T-cell (primary cell): Measurements from ENCODE around the gene CNTN5. TPM values are rescaled to one million over a fixed set of nuclear protein-coding genes. Genes with fewer than 3 reads are reported as not detected.
"Not testable (repeated sequence)": the region's sequence is repeated elsewhere in the genome, so short reads cannot be mapped to it uniquely, and the experiment has no call there.

Experiments
- ATAC-seq, 4 experiments: fragments of 200-7000 bp in 3 of 4; fragments of 150-1000 bp in 1 of 4; cut with Tn5 transposase; replicated peaks in 1 of 4; 1 replicate in 3 of 4; 2 replicates in 1 of 4; pipeline ENCODE4 v1.10.0; 2021; ENCODE audit warnings: moderate library complexity in 3 of 4, mild to moderate bottlenecking in 2 of 4, moderate number of reproducible peaks in 1 of 4
- CTCF ChIA-PET, 2 donors: fragments of 300-600 bp; sonication (Branson Sonifier 250); formaldehyde crosslinking; loops; one replicate each; lab custom pipeline; 2022; ENCODE audit warnings: antibody characterized with exemption in 2 of 2; lab: Charles Lee
- POLR2A ChIA-PET, 2 donors: fragments of 300-600 bp; sonication (Branson Sonifier 250); formaldehyde crosslinking; loops; one replicate each; lab custom pipeline; 2022; ENCODE audit warnings: antibody characterized with exemption in 2 of 2; lab: Charles Lee
- DNase-seq, 35 experiments: peaks; one replicate each; pipeline versions ENCODE4 v3.0.0 to v3.0.0-alpha.2; 2013 to 2023
- H3K27ac ChIP-seq: one replicate; pipeline ENCODE4 v1.5.1; 2013; ENCODE audit warnings: low read length
- H3K27me3 ChIP-seq, 2 experiments: replicated peaks in 1 of 2; 1 replicate in 1 of 2; 2 replicates in 1 of 2; pipeline versions ENCODE4 v1.6.1 to v1.7.0; 2013; ENCODE audit warnings: low read length in 1 of 2, mixed read lengths in 1 of 2; ENCODE audit not compliant: control insufficient read depth in 2 of 2, insufficient read depth in 2 of 2; ENCODE audit errors: extremely low read depth in 1 of 2
- H3K36me3 ChIP-seq, 2 donors: 1 replicate in 1 of 2; 2 replicates in 1 of 2; pipeline versions ENCODE4 v1.6.1 to v1.7.0; 2013; ENCODE audit warnings: low read length in 1 of 2; ENCODE audit not compliant: control insufficient read depth in 2 of 2, insufficient read depth in 1 of 2; ENCODE audit errors: extremely low read depth in 1 of 2
- H3K4me1 ChIP-seq, 2 experiments: 1 replicate in 1 of 2; 2 replicates in 1 of 2; pipeline versions ENCODE4 v1.6.1 to v1.7.0; 2013; ENCODE audit warnings: low read length in 2 of 2, mixed read lengths in 1 of 2; ENCODE audit not compliant: insufficient read depth in 2 of 2, control insufficient read depth in 1 of 2; ENCODE audit errors: extremely low read depth in 1 of 2
- H3K4me3 ChIP-seq, 2 donors: 1 replicate in 1 of 2; 2 replicates in 1 of 2; pipeline versions ENCODE4 v1.5.1 to v1.7.0; 2013; ENCODE audit warnings: mild to moderate bottlenecking in 2 of 2, low read length in 1 of 2, moderate library complexity in 1 of 2; ENCODE audit not compliant: control insufficient read depth in 1 of 2; ENCODE audit errors: extremely low read depth in 1 of 2
- H3K9me3 ChIP-seq: 2 replicates; pipeline ENCODE4 v1.7.0; 2013
- H3K27ac Mint-ChIP-seq, 2 donors: one replicate each; pipeline ENCODE4 v1.8.0; 2020 to 2021; ENCODE audit warnings: mild to moderate bottlenecking in 2 of 2, mixed read lengths in 2 of 2
- H3K27me3 Mint-ChIP-seq, 2 donors: one replicate each; pipeline ENCODE4 v1.8.0; 2021 to 2022; ENCODE audit warnings: mixed read lengths in 2 of 2
- H3K36me3 Mint-ChIP-seq: one replicate; pipeline ENCODE4 v1.8.0; 2021; ENCODE audit warnings: mixed read lengths
- H3K4me1 Mint-ChIP-seq, 3 donors: one replicate each; pipeline ENCODE4 v1.8.0; 2020 to 2022; ENCODE audit warnings: mixed read lengths in 3 of 3, mild to moderate bottlenecking in 1 of 3
- H3K4me3 Mint-ChIP-seq, 3 donors: one replicate each; pipeline ENCODE4 v1.8.0; 2020 to 2022; ENCODE audit warnings: mild to moderate bottlenecking in 3 of 3, mixed read lengths in 3 of 3, moderate library complexity in 3 of 3
- H3K9me3 Mint-ChIP-seq, 3 donors: one replicate each; pipeline ENCODE4 v1.8.0; 2020 to 2022; ENCODE audit warnings: mixed read lengths in 3 of 3
- WGBS: methylation state at CpG from one replicate; pipeline ENCODE4 v1.1.5; 2013; ENCODE audit warnings: missing lambda C conversion rate; ENCODE audit not compliant: insufficient coverage; 5-methylcytosine and 5-hydroxymethylcytosine counted together
- total RNA-seq, 35 experiments: library from RNA in 6 of 35; stranded (reverse) in 6 of 35; fragments of 120-200 nt in 1 of 35; gene quantifications; one replicate each; pipeline versions ENCODE4 v1.2.1 to v1.2.4 and lab custom pipeline; 2013 to 2026

CNTN5 gene
- total RNA-seq, 5 donors from 2014 or later (not counting 1 experiment from before 2014, with no cell fraction given) = not detected

- POLR2A ChIA-PET = no interaction called here
- Mint-ChIP-seq H3K4me1 (no peaks in the 10 kb centered on the region), H3K36me3 (no peaks in the 10 kb centered on the region), H3K27ac (no peak overlapping the region), H3K4me3 (no peak overlapping the region), H3K27me3 (no peaks in the 10 kb centered on the region), H3K9me3 (peaks cover 0 to 17% (median 13%) of the 10 kb centered on the region in 3 donors)
- Histone ChIP-seq H3K4me3 (no peak overlapping the region), H3K36me3 (no peaks in the 10 kb centered on the region), H3K4me1 (no peaks in the 10 kb centered on the region), H3K27ac (no peak overlapping the region), H3K27me3 (no peaks in the 10 kb centered on the region), H3K9me3 (no peaks in the 10 kb centered on the region)
- no peak for DNase-seq
- 73% methylated on average over 2 of the region's 2 CpGs for WGBS
- ATAC-seq = no peak
- CTCF ChIA-PET = no interaction called here
Measured at GRCh38 chr11:99275521-99275920, 254.8 kb downstream of the CNTN5 start.

GRCh38 chr11:99277281-99277680, 256.5 kb downstream of the CNTN5 start:
- Histone ChIP-seq H3K4me3 (no peak overlapping the region), H3K4me1 (no peaks in the 10 kb centered on the region), H3K27me3 (no peaks in the 10 kb centered on the region), H3K36me3 (no peaks in the 10 kb centered on the region), H3K27ac (no peak overlapping the region), H3K9me3 (no peaks in the 10 kb centered on the region)
- POLR2A ChIA-PET = no interaction called here
- whole genome bisulfite sequencing = no CpG with 5 or more reads among the region's 1 CpG
- DNase-seq (no peak), ATAC-seq (no peak)
- H3K36me3 Mint-ChIP-seq = no peaks in the 10 kb centered on the region
- peaks cover 2 to 22% (median 20%) of the 10 kb centered on the region in 3 donors for H3K9me3 Mint-ChIP-seq
- no peak overlapping the region for H3K4me3 Mint-ChIP-seq
- H3K27ac Mint-ChIP-seq = no peak overlapping the region
- H3K4me1 Mint-ChIP-seq = no peaks in the 10 kb centered on the region
- CTCF ChIA-PET = no interaction called here
- H3K27me3 Mint-ChIP-seq = no peaks in the 10 kb centered on the region

- POLR2A ChIA-PET = no interaction called here
- H3K36me3 ChIP-seq = no peaks in the 10 kb centered on the region
- no peaks in the 10 kb centered on the region for H3K27me3 ChIP-seq
- no peaks in the 10 kb centered on the region for H3K9me3 ChIP-seq
- no peaks in the 10 kb centered on the region for H3K36me3 Mint-ChIP-seq
- ATAC-seq = no peak
- CTCF ChIA-PET = no interaction called here
- H3K9me3 Mint-ChIP-seq = peaks cover 9 to 25% (median 24%) of the 10 kb centered on the region in 3 donors
- no peaks in the 10 kb centered on the region for H3K27me3 Mint-ChIP-seq
- DNase-seq = no peak
- no peaks in the 10 kb centered on the region for H3K4me1 ChIP-seq
- H3K4me1 Mint-ChIP-seq = no peaks in the 10 kb centered on the region
- no peak overlapping the region for H3K27ac ChIP-seq
- no peak overlapping the region for H3K27ac Mint-ChIP-seq
- no peak overlapping the region for H3K4me3 ChIP-seq
- H3K4me3 Mint-ChIP-seq = no peak overlapping the region
Measured at GRCh38 chr11:99279266-99279665, 258.5 kb downstream of the CNTN5 start.

GRCh38 chr11:99281331-99281730, 260.6 kb downstream of the CNTN5 start:
- peaks cover 9 to 30% (median 27%) of the 10 kb centered on the region in 3 donors for H3K9me3 Mint-ChIP-seq
- DNase-seq (no peak), ATAC-seq (no peak)
- H3K4me3 Mint-ChIP-seq = no peak overlapping the region
- H3K4me1 Mint-ChIP-seq = no peaks in the 10 kb centered on the region
- POLR2A ChIA-PET = no interaction called here
- no peaks in the 10 kb centered on the region for H3K27me3 Mint-ChIP-seq
- H3K36me3 Mint-ChIP-seq = no peaks in the 10 kb centered on the region
- H3K9me3 ChIP-seq = no peaks in the 10 kb centered on the region
- no peak overlapping the region for H3K27ac ChIP-seq
- no peaks in the 10 kb centered on the region for H3K4me1 ChIP-seq
- CTCF ChIA-PET = no interaction called here
- H3K27me3 ChIP-seq = no peaks in the 10 kb centered on the region
- no peak overlapping the region for H3K4me3 ChIP-seq
- H3K27ac Mint-ChIP-seq = no peak overlapping the region
- no peaks in the 10 kb centered on the region for H3K36me3 ChIP-seq
- no CpG with 5 or more reads among the region's 1 CpG for WGBS

- H3K9me3 Mint-ChIP-seq = peaks cover 9 to 41% (median 11%) of the 10 kb centered on the region in 3 donors
- H3K4me3 ChIP-seq, H3K4me1 Mint-ChIP-seq, H3K27me3 ChIP-seq, H3K36me3 Mint-ChIP-seq, H3K27ac Mint-ChIP-seq, ATAC-seq, DNase-seq, H3K36me3 ChIP-seq, H3K4me1 ChIP-seq, POLR2A ChIA-PET, H3K27ac ChIP-seq, H3K4me3 Mint-ChIP-seq, CTCF ChIA-PET, H3K9me3 ChIP-seq, H3K27me3 Mint-ChIP-seq: not testable (repeated sequence)
- WGBS = 20% methylated on average over 1 of the region's 8 CpGs
Measured at GRCh38 chr11:99297925-99298324, 277.2 kb downstream of the CNTN5 start.

GRCh38 chr11:99307510-99308088, 286.9 kb downstream of the CNTN5 start:
- ChIA-PET POLR2A (no interaction called here), CTCF (no interaction called here)
- Histone ChIP-seq H3K4me3 (no peak overlapping the region), H3K27ac (no peak overlapping the region), H3K9me3 (no peaks in the 10 kb centered on the region), H3K4me1 (no peaks in the 10 kb centered on the region), H3K36me3 (no peaks in the 10 kb centered on the region), H3K27me3 (no peaks in the 10 kb centered on the region)
- Mint-ChIP-seq H3K36me3 (no peaks in the 10 kb centered on the region), H3K27me3 (no peaks in the 10 kb centered on the region), H3K27ac (no peak overlapping the region), H3K4me1 (no peaks in the 10 kb centered on the region), H3K9me3 (peaks cover 4 to 14% (median 4%) of the 10 kb centered on the region in 3 donors), H3K4me3 (no peak overlapping the region)
- DNase-seq = no peak
- 88% methylated on average over 1 of the region's 3 CpGs for WGBS
- no peak for ATAC-seq

- DNase-seq = no peak
- H3K4me1 ChIP-seq = no peaks in the 10 kb centered on the region
- H3K4me3 ChIP-seq = no peak overlapping the region
- no peaks in the 10 kb centered on the region for H3K9me3 ChIP-seq
- no peaks in the 10 kb centered on the region for H3K27me3 Mint-ChIP-seq
- H3K27ac ChIP-seq = no peak overlapping the region
- ATAC-seq = no peak
- no peaks in the 10 kb centered on the region for H3K36me3 Mint-ChIP-seq
- no CpG with 5 or more reads among the region's 1 CpG for WGBS
- no peak overlapping the region for H3K27ac Mint-ChIP-seq
- H3K36me3 ChIP-seq = no peaks in the 10 kb centered on the region
- H3K9me3 Mint-ChIP-seq = peaks cover 0 to 17% (median 9%) of the 10 kb centered on the region in 3 donors
- no peaks in the 10 kb centered on the region for H3K27me3 ChIP-seq
- H3K4me3 Mint-ChIP-seq = no peak overlapping the region
- POLR2A ChIA-PET = no interaction called here
- CTCF ChIA-PET = no interaction called here
- no peaks in the 10 kb centered on the region for H3K4me1 Mint-ChIP-seq
Measured at GRCh38 chr11:99311870-99312269, 291.1 kb downstream of the CNTN5 start.
